HepG2 (cell line): ENCODE measurements around the gene MSI2.

Experiments used
- CEBPB ChIP-seq: IDR thresholded peaks from 2 replicates; pipeline ENCODE4 v1.6.1; 2011; ENCODE audit warnings: low read depth, low read length, improper control_type of control experiment, borderline replicate concordance
- CREB1 ChIP-seq, 2 experiments: fragments of 450-650 bp in 1 of 2; IDR thresholded peaks; 2 replicates each; pipeline ENCODE4 v1.6.1; 2016 to 2017; ENCODE audit warnings: control low read depth in 1 of 2, mild to moderate bottlenecking in 1 of 2, missing compliant biosample characterization in 1 of 2, missing genetic modification characterization in 1 of 2
- GATA4 ChIP-seq: sonication (generic); IDR thresholded peaks from 2 replicates; pipeline ENCODE4 v1.6.1; 2016; ENCODE audit warnings: antibody characterized with exemption, low read depth, borderline replicate concordance
- MYC ChIP-seq: sonication (generic); formaldehyde crosslinking; IDR thresholded peaks from 2 replicates; pipeline ENCODE4 v1.9.0; 2021; ENCODE audit warnings: missing genetic modification reagents, borderline replicate concordance
- NR2F1 ChIP-seq, 2 experiments: fragments of 450-650 bp in 1 of 2; formaldehyde crosslinking in 1 of 2; IDR thresholded peaks; 2 replicates each; pipeline versions ENCODE4 v1.5.0 to v1.6.1; 2016 to 2020; ENCODE audit warnings: mild to moderate bottlenecking in 1 of 2, missing compliant biosample characterization in 1 of 2, missing genetic modification reagents in 1 of 2, moderate library complexity in 1 of 2
- ZBTB7A ChIP-seq: sonication (generic); formaldehyde crosslinking; IDR thresholded peaks from 2 replicates; pipeline ENCODE4 v1.8.0; 2022; ENCODE audit warnings: mild to moderate bottlenecking, missing genetic modification reagents
- ZEB1 ChIP-seq: IDR thresholded peaks from 2 replicates; pipeline ENCODE4 v1.6.1; 2012; ENCODE audit warnings: mild to moderate bottlenecking, low read depth, inconsistent platforms; ENCODE audit not compliant: insufficient replicate concordance
- TF ChIP-seq, protein P1 (sequence below): sonication (generic); formaldehyde crosslinking; IDR thresholded peaks from 2 replicates; pipeline ENCODE4 v1.5.1; 2020; ENCODE audit warnings: mild to moderate bottlenecking, missing genetic modification reagents

DNA sequence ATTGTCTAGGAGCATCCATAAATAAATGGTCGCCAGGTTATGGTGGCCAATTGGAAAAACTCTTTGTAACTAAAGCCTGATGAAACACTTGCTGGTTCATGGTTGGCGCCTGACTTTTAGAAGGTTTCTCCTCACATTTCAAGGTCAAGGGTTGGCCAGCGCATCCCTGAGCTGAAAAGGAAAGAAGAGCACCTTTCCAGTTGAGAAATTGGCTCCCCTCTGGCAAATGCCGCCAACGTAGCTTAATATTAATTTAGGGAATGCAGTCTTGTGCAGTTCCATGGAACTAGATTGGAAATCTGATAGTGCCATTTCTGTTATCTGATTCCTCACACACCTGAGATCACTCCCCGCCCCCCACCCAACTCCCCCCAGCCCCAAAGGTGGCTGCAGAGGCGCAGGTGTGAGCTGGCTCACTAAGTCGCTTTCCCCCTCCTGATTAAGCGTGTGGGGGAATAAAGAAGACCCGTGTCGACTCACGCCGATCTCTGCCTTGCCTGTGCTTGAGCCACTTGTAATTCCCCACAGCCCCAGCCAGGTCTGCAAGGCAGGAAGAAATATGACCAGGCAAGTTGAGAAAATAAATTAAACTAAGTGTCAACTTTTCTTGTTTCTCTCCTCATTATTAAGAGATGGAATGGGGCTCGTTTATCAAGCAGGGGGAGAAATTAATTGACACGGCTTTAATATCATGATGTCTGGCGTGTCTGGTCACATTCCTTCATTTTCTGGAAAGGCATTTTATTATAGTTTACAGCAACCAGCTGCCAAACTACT, 331.1 kb downstream of the MSI2 start:
- TF ChIP-seq ZEB1: no peak
- no peak for TF ChIP-seq ZBTB7A (CRISPR knock-in tag)
- no peak for TF ChIP-seq MYC
- TF ChIP-seq CEBPB: no peak
- TF ChIP-seq NR2F1 (CRISPR knock-in tag; IDR thresholded peaks at IDR 0.05): no peak
- TF ChIP-seq CREB1 (IDR thresholded peaks at IDR 0.05): no peak
- no peak for TF ChIP-seq CREB1 (CRISPR knock-in tag; IDR thresholded peaks at IDR 0.05)
- TF ChIP-seq GATA4: no peak
- TF ChIP-seq, protein P1, sequence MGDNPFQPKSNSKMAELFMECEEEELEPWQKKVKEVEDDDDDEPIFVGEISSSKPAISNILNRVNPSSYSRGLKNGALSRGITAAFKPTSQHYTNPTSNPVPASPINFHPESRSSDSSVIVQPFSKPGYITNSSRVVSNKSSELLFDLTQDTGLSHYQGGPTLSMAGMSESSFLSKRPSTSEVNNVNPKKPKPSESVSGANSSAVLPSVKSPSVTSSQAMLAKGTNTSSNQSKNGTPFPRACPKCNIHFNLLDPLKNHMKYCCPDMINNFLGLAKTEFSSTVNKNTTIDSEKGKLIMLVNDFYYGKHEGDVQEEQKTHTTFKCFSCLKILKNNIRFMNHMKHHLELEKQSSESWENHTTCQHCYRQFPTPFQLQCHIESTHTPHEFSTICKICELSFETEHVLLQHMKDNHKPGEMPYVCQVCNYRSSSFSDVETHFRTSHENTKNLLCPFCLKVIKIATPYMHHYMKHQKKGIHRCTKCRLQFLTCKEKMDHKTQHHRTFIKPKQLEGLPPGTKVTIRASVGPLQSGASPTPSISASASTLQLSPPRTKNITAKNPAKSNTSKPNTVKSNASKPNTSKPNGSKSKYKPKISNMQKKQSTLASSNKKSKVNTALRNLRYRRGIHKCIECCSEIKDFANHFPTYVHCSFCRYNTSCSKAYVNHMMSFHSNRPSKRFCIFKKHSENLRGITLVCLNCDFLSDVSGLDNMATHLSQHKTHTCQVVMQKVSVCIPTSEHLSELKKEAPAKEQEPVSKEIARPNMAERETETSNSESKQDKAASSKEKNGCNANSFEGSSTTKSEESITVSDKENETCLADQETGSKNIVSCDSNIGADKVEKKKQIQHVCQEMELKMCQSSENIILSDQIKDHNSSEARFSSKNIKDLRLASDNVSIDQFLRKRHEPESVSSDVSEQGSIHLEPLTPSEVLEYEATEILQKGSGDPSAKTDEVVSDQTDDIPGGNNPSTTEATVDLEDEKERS (CRISPR knock-in tag): no peak
